Lower lobe of right lung (tissue), 2 donors: ENCODE data around the gene CMTR1. TPM values are rescaled to one million over a fixed set of nuclear protein-coding genes. Genes with fewer than 3 reads are reported as not detected.

ENCODE experiments used
- ATAC-seq, 2 donors: fragments of 200-7000 bp; cut with Tn5 transposase; one replicate each; pipeline ENCODE4 v1.9.1; 2020 to 2022; ENCODE audit warnings: mild to moderate bottlenecking in 2 of 2, moderate library complexity in 2 of 2
- DNase-seq: peaks from one replicate; pipeline ENCODE4 v3.0.0-alpha.2; 2020
- H3K27ac ChIP-seq: fragments of 200-600 bp; one replicate; pipeline ENCODE4 v1.8.0; 2022
- H3K27me3 ChIP-seq: fragments of 200-600 bp; one replicate; pipeline ENCODE4 v1.8.0; 2022; ENCODE audit warnings: low read depth
- H3K36me3 ChIP-seq: fragments of 200-600 bp; one replicate; pipeline ENCODE4 v1.8.0; 2022; ENCODE audit warnings: mild to moderate bottlenecking
- H3K4me1 ChIP-seq: fragments of 200-600 bp; one replicate; pipeline ENCODE4 v1.8.0; 2022
- H3K4me3 ChIP-seq: fragments of 200-600 bp; one replicate; pipeline ENCODE4 v1.8.0; 2022; ENCODE audit warnings: mild to moderate bottlenecking
- H3K9me3 ChIP-seq: fragments of 200-600 bp; one replicate; pipeline ENCODE4 v1.8.0; 2022
- CTCF ChIP-seq: fragments of 200-600 bp; IDR thresholded peaks from one replicate; pipeline ENCODE4 v1.8.0; 2022; ENCODE audit warnings: antibody characterized with exemption, mild to moderate bottlenecking
- intact Hi-C: fragments of 100-400 bp; cut with DNase I; formaldehyde crosslinking; loops from one replicate; pipeline ENCODE4 v1.11.0; 2022
- total RNA-seq: library from RNA; stranded (reverse); fragmentation: NEBNext Ultra II Directional; extraction: Animal tissue kit (Norgen Biotek cat#: 25700); gene quantifications from one replicate; pipeline ENCODE4 v1.2.1, GENCODE V29; 2021
- donor health status: DM: no; HTN: yes; CAD: no; lungs with severe emphysema.

Gene CMTR1
- total RNA-seq, 1 donor from 2014 or later, result 42.9 TPM

- intact Hi-C loops, result no loop called here
- Histone ChIP-seq H3K36me3 (no peaks in the 10 kb centered on the region), H3K27ac (no peak overlapping the region), H3K4me1 (no peaks in the 10 kb centered on the region), H3K27me3 (peaks cover 15% of the 10 kb centered on the region), H3K9me3 (no peaks in the 10 kb centered on the region), H3K4me3 (no peak overlapping the region)
- no peak for ATAC-seq
- DNase-seq, result no peak
- no peak for TF ChIP-seq CTCF
Measured at GRCh38 chr6:37523412-37523811, 90.4 kb downstream of the CMTR1 start.

GRCh38 chr6:37524025-37524969 is 91.3 kb downstream of the CMTR1 start:
- no peaks in the 10 kb centered on the region for H3K36me3 ChIP-seq
- DNase-seq (no peak), ATAC-seq (no peak)
- no peak overlapping the region for H3K27ac ChIP-seq
- intact Hi-C loops, result no loop called here
- no peaks in the 10 kb centered on the region for H3K9me3 ChIP-seq
- H3K4me1 ChIP-seq, result no peaks in the 10 kb centered on the region
- H3K27me3 ChIP-seq, result peaks cover 15% of the 10 kb centered on the region
- TF ChIP-seq CTCF, result no peak
- no peak overlapping the region for H3K4me3 ChIP-seq

GRCh38 chr6:37524970-37525318 is 91.9 kb downstream of the CMTR1 start:
- Histone ChIP-seq H3K27ac (no peak overlapping the region), H3K27me3 (peaks cover 15% of the 10 kb centered on the region), H3K4me3 (no peak overlapping the region), H3K4me1 (no peaks in the 10 kb centered on the region), H3K9me3 (no peaks in the 10 kb centered on the region), H3K36me3 (no peaks in the 10 kb centered on the region)
- ATAC-seq, result no peak
- intact Hi-C loops, result no loop called here
- TF ChIP-seq CTCF, result no peak
- DNase-seq, result no peak

- intact Hi-C loops, result no loop called here
- DNase-seq, result no peak
- no peak for ATAC-seq
Measured at GRCh38 chr6:37525460-37526357, 92.7 kb downstream of the CMTR1 start.

More at GRCh38 chr6:37525460-37526357, 92.7 kb downstream of the CMTR1 start:
- no peak overlapping the region for H3K27ac ChIP-seq
- TF ChIP-seq CTCF, result no peak
- no peaks in the 10 kb centered on the region for H3K9me3 ChIP-seq
- H3K36me3 ChIP-seq, result no peaks in the 10 kb centered on the region
- H3K4me1 ChIP-seq, result no peaks in the 10 kb centered on the region
- no peak overlapping the region for H3K4me3 ChIP-seq
- peaks cover 13% of the 10 kb centered on the region for H3K27me3 ChIP-seq
